Loucy (cell line): ENCODE data around the gene MARK3.

Experiments used
- CTCF ChIP-seq: fragments of 200-600 bp; sonication (generic); conservative IDR thresholded peaks from 2 replicates; pipeline ENCODE4 v1.5.1; 2014; ENCODE audit warnings: mild to moderate bottlenecking, antibody characterized with exemption, low read length
- EZH2phosphoT487 ChIP-seq: fragments of 200-600 bp; IDR thresholded peaks from 2 replicates; pipeline ENCODE4 v1.6.1; 2018; ENCODE audit warnings: antibody characterized with exemption, mild to moderate bottlenecking, moderate library complexity, borderline replicate concordance

- TF ChIP-seq CTCF (no peak), EZH2phosphoT487 (no peak)
Observed at GRCh38 chr14:103491691-103492090, 106.5 kb downstream of the MARK3 start.
